ENCODE data around the gene ZNF101. TPM values are rescaled to one million over a fixed set of nuclear protein-coding genes. Genes with fewer than 3 reads are reported as not detected.

Gene ZNF101
- total RNA-seq, 3 donors from 2014 or later: 11.4 to 15.6 (median 14.6) TPM

DNA sequence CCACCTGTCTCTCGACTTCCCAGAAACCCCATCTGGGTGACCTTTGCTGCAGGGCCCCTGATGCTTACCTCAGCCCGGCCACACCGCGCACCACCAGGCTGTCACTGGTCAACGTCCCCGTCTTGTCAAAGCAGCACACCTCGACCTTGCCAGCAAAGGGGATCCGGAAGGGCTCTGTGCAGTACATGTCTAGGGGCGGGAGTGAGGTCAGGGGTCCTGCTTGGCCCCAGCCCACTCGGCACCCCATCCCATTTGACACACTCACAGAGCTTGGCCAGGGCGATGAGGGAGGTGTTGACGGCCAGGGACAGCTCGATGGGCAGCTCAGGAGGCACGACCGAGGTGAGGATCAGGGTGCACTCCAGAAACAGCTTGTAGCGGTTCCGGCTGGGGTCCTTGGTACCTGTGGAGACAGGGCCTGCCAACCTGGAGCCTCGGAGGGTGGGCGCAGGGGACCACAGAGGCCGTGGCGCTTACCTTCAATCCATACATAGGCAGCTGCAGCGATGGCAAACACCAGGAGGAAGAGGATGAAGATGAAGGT is 13.5 kb upstream of the ZNF101 start:
- DNase-seq (peak in 2 of 3 donors; percentile 18 to 37), ATAC-seq (no peak)
- no peaks in the 10 kb centered on the region for H3K9me3 ChIP-seq
- peaks cover 15% of the 10 kb centered on the region for H3K36me3 ChIP-seq (ENCODE audit: low read depth)
- no peak overlapping the region for H3K4me3 ChIP-seq
- TF ChIP-seq, protein P1, sequence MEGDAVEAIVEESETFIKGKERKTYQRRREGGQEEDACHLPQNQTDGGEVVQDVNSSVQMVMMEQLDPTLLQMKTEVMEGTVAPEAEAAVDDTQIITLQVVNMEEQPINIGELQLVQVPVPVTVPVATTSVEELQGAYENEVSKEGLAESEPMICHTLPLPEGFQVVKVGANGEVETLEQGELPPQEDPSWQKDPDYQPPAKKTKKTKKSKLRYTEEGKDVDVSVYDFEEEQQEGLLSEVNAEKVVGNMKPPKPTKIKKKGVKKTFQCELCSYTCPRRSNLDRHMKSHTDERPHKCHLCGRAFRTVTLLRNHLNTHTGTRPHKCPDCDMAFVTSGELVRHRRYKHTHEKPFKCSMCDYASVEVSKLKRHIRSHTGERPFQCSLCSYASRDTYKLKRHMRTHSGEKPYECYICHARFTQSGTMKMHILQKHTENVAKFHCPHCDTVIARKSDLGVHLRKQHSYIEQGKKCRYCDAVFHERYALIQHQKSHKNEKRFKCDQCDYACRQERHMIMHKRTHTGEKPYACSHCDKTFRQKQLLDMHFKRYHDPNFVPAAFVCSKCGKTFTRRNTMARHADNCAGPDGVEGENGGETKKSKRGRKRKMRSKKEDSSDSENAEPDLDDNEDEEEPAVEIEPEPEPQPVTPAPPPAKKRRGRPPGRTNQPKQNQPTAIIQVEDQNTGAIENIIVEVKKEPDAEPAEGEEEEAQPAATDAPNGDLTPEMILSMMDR (IDR thresholded peaks at IDR 0.05): no peak
- no peaks in the 10 kb centered on the region for H3K4me1 ChIP-seq (ENCODE audit: low read depth)
- intact Hi-C loops (cut with DNase I, micrococcal nuclease): no loop called here

DNA sequence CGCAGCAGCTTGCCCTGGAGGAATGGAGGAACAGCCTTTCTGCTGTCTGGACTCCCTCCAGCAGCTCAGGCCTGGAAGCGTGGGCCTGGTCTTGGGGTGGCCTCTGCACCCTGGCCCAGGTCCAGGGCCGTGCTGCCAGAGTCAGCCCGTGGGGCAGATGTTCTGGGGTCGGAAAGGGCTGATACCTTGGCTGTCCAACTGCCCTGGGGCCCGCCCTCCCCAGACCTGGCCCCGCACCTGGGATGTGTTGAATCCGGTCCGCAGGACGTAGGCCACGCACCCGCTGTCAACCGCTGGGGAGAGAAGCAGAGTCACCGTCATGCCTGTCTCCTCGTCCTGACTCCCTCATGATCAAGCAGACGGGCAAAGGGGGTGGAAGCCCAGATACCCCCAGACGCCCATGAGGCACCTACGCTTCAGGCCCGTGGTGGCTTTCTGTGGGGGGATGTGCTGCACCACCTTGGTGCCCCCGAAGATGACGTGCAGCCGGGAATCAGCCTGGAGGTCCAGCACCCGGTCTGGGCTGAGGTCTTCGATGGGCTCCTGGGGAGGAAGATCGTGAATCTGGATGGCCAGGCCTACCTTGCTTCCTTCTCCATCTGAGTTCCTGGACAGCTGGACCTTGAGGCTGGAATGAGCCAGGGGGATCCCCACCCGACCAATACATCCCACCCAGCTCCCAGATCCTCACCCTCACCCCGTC is 12.8 kb upstream of the ZNF101 start:
- DNase-seq (peak in 1 of 3 donors; percentile 19), ATAC-seq (no peak)
- intact Hi-C loops (cut with DNase I, micrococcal nuclease): no loop called here
- TF ChIP-seq, protein P1 (IDR thresholded peaks at IDR 0.05): no peak
- no peaks in the 10 kb centered on the region for H3K9me3 ChIP-seq
- H3K4me1 ChIP-seq (ENCODE audit: low read depth): no peaks in the 10 kb centered on the region
- no peak overlapping the region for H3K4me3 ChIP-seq
- H3K36me3 ChIP-seq (ENCODE audit: low read depth): peaks cover 15% of the 10 kb centered on the region

DNA sequence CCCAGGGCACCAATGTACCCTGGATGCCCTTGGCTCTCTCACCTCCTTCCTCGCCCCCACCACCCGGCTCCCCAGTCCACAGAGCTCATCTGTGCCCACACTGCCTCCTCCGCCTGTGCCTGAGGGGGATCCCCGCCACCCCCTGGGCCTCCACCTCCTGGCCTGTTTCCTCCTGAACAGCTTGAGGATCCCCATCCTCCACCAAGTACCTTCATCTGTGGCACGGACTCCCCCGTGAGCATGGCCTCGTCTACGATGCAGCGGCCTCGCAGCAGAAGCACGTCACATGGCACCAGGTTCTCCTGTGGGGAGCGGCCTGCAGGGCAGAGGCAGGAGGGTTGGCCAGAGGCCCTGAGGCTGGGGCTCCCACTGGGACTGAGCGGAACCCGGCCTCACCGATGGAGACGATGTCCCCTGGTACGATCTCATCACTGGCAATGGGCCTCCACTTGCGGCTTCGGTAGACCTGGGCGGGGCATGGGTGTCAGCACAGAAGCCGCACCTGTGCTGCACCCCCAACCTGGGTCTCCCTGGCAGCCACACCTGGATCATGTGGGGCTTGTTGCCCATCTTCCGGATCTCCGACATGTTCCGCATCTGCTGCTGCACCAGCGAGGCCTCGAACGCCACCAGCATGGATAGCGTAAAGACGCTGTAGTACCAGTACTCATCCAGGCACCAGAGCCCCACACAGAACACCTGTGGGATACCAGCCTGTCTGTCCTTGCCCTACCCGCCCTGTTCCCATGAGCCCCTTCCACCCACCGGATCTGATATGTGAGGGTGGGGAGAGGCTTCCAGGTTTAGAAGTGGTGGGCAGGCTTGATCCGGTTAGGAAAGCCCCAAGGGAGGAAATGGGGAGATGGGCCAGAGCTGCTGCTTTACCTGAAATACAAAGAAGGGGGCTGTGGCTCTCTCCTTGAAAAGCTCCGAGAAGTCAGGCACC is 11.9 kb upstream of the ZNF101 start:
- Histone ChIP-seq H3K4me1 (ENCODE audit: low read depth) (no peaks in the 10 kb centered on the region), H3K4me3 (no peak overlapping the region), H3K9me3 (no peaks in the 10 kb centered on the region), H3K36me3 (ENCODE audit: low read depth) (peaks cover 15% of the 10 kb centered on the region)
- intact Hi-C loops (cut with DNase I, micrococcal nuclease): no loop called here
- DNase-seq (peak in 2 of 3 donors; percentile 23 to 47), ATAC-seq (no peak)
- TF ChIP-seq, protein P1 (IDR thresholded peaks at IDR 0.05): no peak

DNA sequence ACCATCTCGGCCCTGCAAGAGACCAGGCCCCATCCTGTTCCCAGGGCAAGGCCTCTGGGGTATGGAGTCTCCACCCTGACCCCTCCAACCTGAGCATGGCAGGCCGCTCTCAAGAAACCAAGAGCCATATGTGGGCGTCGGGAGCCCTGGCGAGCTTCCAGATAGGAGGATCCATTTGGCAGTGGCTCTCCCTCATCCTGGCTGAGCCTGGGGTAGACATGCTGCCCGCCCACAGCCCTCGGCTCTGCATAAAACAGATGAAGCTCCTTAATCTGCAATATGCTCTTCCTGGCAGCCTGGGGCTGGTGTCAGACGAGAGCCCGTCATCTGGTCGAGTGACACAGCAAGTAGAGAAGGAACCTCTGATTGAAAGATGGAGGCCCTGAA is 11.2 kb upstream of the ZNF101 start:
- H3K4me1 ChIP-seq (ENCODE audit: low read depth): peaks cover 4% of the 10 kb centered on the region
- intact Hi-C loops (cut with DNase I, micrococcal nuclease): no loop called here
- H3K4me3 ChIP-seq: no peak overlapping the region
- no peaks in the 10 kb centered on the region for H3K9me3 ChIP-seq
- peaks cover 15% of the 10 kb centered on the region for H3K36me3 ChIP-seq (ENCODE audit: low read depth)
- DNase-seq (peak in 2 of 3 donors; percentile 18 to 43), ATAC-seq (no peak)
- TF ChIP-seq, protein P1 (IDR thresholded peaks at IDR 0.05): no peak

DNA sequence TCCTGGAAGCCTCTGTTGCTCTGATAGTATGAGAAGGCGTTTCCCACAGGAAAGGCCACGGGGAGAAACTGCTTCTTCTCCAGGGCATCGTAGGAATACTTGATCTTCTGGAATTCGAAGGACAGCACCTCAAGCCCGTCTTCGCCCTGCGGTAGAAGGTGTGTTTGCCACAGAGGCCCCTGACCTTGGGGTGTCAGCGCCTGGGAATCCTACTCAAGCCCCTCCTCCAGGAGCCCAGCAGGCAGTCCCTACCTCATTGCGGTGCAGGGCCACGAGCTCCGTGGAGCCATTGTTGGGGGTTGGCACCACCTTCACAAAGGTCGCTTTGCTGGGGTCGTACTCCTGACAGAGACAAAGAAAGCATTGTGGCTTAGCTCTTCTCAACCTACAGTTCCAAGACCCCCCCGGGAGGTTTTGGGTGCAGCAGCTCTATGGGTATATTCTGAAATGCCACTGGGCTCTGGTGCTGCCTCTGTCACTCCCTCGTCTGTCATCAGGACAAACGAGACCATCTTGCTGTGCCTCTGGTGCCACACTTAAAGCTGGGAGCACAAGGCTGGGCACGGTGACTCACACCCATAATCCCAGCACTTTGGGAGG is 8.9 kb upstream of the ZNF101 start:
- DNase-seq (peak in 2 of 3 donors; percentile 21 to 50), ATAC-seq (no peak)
- H3K4me1 ChIP-seq (ENCODE audit: low read depth): peaks cover 9% of the 10 kb centered on the region
- TF ChIP-seq, protein P1 (IDR thresholded peaks at IDR 0.05): no peak
- peaks cover 8% of the 10 kb centered on the region for H3K36me3 ChIP-seq (ENCODE audit: low read depth)
- intact Hi-C loops (cut with DNase I, micrococcal nuclease): no loop called here
- H3K4me3 ChIP-seq: no peak overlapping the region
- H3K9me3 ChIP-seq: no peaks in the 10 kb centered on the region
